ENCODE measurements around the gene GCC2. TPM values are rescaled to one million over a fixed set of nuclear protein-coding genes. Genes with fewer than 3 reads are reported as not detected.
"Not testable (repeated sequence)": the region's sequence is repeated elsewhere in the genome, so short reads cannot be mapped to it uniquely, and the experiment has no call there.

Gene GCC2
- polyA plus RNA-seq, 1 of the 3 experiments (the other 2 are of a cell fraction) = 4.5 TPM

GRCh38 chr2:108492364-108492763 is 43.4 kb downstream of the GCC2 start (continued):
- TF ChIP-seq, protein P1, sequence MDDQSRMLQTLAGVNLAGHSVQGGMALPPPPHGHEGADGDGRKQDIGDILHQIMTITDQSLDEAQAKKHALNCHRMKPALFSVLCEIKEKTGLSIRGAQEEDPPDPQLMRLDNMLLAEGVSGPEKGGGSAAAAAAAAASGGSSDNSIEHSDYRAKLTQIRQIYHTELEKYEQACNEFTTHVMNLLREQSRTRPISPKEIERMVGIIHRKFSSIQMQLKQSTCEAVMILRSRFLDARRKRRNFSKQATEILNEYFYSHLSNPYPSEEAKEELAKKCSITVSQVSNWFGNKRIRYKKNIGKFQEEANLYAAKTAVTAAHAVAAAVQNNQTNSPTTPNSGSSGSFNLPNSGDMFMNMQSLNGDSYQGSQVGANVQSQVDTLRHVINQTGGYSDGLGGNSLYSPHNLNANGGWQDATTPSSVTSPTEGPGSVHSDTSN (IDR thresholded peaks at IDR 0.05) = peak; percentile 55; the same call in 1 of the 2 replicates
- TF ChIP-seq FOXJ3 (CRISPR knock-in tag; IDR thresholded peaks at IDR 0.05) (no peak), FOSL2 (IDR thresholded peaks at IDR 0.05; ENCODE audit: borderline replicate concordance, low read depth) (peak; percentile 75; the same call in 1 of the 2 replicates), MEF2A (IDR thresholded peaks at IDR 0.05; ENCODE audit: borderline replicate concordance, low read depth) (no peak), TCF12 (IDR thresholded peaks at IDR 0.05) (peak; percentile 37), MAX (IDR thresholded peaks at IDR 0.05; ENCODE audit: low read depth) (peak; percentile 53; the same call in 1 of the 2 replicates), ZBTB33 (IDR thresholded peaks at IDR 0.05; ENCODE audit: borderline replicate concordance, low read depth) (no peak), IRF3 (IDR thresholded peaks at IDR 0.05; ENCODE audit: low read depth, low read length) (no peak), USF1 (IDR thresholded peaks at IDR 0.05; ENCODE audit: borderline replicate concordance, low read depth) (no peak), NRF1 (IDR thresholded peaks at IDR 0.05; ENCODE audit: low read depth, low read length) (no peak), RAD21 (IDR thresholded peaks at IDR 0.05; ENCODE audit: low read length) (no peak), POLR2AphosphoS5 (IDR thresholded peaks at IDR 0.05; ENCODE audit: low read depth, low read length) (peak; percentile 28; the same call in 1 of the 2 replicates), JUND (IDR thresholded peaks at IDR 0.05) (peak; percentile 74)
- TF ChIP-seq, protein P2, sequence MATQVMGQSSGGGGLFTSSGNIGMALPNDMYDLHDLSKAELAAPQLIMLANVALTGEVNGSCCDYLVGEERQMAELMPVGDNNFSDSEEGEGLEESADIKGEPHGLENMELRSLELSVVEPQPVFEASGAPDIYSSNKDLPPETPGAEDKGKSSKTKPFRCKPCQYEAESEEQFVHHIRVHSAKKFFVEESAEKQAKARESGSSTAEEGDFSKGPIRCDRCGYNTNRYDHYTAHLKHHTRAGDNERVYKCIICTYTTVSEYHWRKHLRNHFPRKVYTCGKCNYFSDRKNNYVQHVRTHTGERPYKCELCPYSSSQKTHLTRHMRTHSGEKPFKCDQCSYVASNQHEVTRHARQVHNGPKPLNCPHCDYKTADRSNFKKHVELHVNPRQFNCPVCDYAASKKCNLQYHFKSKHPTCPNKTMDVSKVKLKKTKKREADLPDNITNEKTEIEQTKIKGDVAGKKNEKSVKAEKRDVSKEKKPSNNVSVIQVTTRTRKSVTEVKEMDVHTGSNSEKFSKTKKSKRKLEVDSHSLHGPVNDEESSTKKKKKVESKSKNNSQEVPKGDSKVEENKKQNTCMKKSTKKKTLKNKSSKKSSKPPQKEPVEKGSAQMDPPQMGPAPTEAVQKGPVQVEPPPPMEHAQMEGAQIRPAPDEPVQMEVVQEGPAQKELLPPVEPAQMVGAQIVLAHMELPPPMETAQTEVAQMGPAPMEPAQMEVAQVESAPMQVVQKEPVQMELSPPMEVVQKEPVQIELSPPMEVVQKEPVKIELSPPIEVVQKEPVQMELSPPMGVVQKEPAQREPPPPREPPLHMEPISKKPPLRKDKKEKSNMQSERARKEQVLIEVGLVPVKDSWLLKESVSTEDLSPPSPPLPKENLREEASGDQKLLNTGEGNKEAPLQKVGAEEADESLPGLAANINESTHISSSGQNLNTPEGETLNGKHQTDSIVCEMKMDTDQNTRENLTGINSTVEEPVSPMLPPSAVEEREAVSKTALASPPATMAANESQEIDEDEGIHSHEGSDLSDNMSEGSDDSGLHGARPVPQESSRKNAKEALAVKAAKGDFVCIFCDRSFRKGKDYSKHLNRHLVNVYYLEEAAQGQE (IDR thresholded peaks at IDR 0.05; ENCODE audit: low read depth, low read length) = no peak

GRCh38 chr2:108496167-108496566 is 47.2 kb downstream of the GCC2 start:
- H4K20me1 ChIP-seq (ENCODE audit: insufficient read depth); H3K9ac ChIP-seq; H3K79me2 ChIP-seq (ENCODE audit: insufficient read depth); H3K27ac ChIP-seq (ENCODE audit: low read depth in 2 of 2, low read length in 1 of 2); POLR2A ChIA-PET; H3K4me2 ChIP-seq; DNase-seq; H3K4me1 ChIP-seq (ENCODE audit: control insufficient read depth in 1 of 2, insufficient read depth in 2 of 2, low read depth in 1 of 2, low read length in 1 of 2); CTCF ChIA-PET; H3K4me3 ChIP-seq (ENCODE audit: low read depth in 2 of 2, low read length in 1 of 2); H2AFZ ChIP-seq (ENCODE audit: low read depth); H3K27me3 ChIP-seq (ENCODE audit: insufficient read depth); H3K9me3 ChIP-seq; H3K9me2 ChIP-seq; H3F3A ChIP-seq (replicated peaks; ENCODE audit: insufficient read depth): not testable (repeated sequence)
- 50% methylated on average over 1 of the region's 3 CpGs for WGBS (ENCODE audit: low lambda C conversion rate)
- peaks cover 18 to 20% of the 10 kb centered on the region in 2 experiments for H3K36me3 ChIP-seq (replicated peaks in 1 of 2; ENCODE audit: control insufficient read depth in 1 of 2, insufficient read depth in 2 of 2, low read length in 1 of 2)

DNA sequence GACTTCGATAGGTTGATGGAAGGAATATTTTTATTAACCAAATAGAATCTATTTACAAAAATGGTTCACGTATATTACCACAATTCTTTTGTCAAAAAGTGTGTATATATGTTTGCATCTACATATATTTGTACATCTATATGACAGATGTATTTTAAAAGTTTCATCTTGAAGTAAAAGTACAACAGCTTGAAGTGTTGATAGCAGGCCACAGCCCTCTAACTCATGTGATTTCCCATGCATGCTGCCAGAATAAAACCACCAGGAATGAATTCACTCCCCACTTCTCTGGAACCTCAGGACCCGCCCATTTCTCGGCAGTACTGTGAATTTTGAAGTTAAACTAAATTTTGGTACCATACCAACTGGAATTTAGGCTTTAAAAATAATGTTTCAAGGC is 58.6 kb downstream of the GCC2 start:
- DNase-seq; H3K27ac ChIP-seq (ENCODE audit: low read depth in 2 of 2, low read length in 1 of 2); H3K4me3 ChIP-seq (ENCODE audit: low read depth in 2 of 2, low read length in 1 of 2); POLR2A ChIA-PET; H3K9ac ChIP-seq; H3K27me3 ChIP-seq (ENCODE audit: insufficient read depth); H3K79me2 ChIP-seq (ENCODE audit: insufficient read depth); CTCF ChIA-PET; H4K20me1 ChIP-seq (ENCODE audit: insufficient read depth); H3K9me3 ChIP-seq; H2AFZ ChIP-seq (ENCODE audit: low read depth); H3K4me1 ChIP-seq (ENCODE audit: control insufficient read depth in 1 of 2, insufficient read depth in 2 of 2, low read depth in 1 of 2, low read length in 1 of 2); H3K9me2 ChIP-seq; H3K4me2 ChIP-seq; H3F3A ChIP-seq (replicated peaks; ENCODE audit: insufficient read depth): not testable (repeated sequence)
- peaks cover 9 to 15% of the 10 kb centered on the region in 2 experiments for H3K36me3 ChIP-seq (replicated peaks in 1 of 2; ENCODE audit: control insufficient read depth in 1 of 2, insufficient read depth in 2 of 2, low read length in 1 of 2)
- WGBS (ENCODE audit: low lambda C conversion rate) = 98% methylated on average over 4 of the region's 4 CpGs

Data from SK-N-SH (cell line).